Measurements from ENCODE around the gene MLPH.

The MLPH gene

DNA sequence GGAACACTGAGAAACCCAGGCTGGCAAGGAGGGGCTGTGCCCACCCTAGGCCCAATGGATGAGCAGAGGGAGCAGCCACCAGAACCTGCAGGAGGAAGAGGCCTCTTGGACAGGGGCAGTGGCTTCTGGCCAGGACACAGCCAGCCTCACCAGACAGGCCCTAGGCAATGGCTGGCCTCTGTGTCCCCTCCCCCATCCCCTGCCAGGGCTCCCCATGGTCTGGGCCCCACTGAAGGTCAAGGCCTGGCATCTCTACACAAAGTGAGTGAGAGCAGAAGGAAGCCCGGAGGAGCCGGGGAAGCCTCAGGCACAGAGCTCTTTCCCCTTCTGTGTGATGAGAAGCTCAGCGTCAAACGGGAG, 85.7 kb downstream of the MLPH start:
- DNase-seq = no peak

DNA sequence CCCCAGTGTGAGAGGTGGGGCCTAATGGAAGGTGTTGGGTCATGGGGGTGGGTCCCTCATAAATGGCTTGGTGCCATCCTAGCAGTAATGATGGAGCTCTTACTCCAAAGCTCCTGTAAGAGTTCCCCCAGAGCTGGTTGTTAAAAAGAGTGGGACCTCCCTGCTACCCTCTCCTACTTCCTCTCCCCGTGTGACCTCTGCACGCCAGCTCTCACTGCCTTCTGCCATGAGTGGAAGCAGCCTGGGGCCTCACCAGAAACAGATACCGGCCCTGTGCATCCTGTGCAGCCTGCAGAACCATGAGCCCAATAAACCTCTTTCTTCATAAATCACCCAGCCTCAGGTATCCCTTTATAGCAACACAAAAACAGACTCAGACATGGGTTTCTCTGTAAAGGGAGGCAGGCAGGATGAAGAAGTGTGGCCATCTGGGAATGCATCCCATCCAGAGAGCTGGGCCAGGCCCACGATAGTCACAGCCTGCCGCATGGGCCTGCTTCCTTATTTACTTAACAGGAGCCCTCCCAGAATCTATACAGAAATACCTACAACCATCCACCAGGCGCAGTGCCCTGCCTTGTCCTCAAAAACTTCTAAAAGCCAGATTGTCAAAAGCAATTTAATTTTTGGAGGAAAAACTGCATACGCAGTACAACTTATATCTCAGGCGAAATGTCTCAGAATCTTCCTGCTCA, 86.8 kb downstream of the MLPH start:
- no peak for DNase-seq

DNA sequence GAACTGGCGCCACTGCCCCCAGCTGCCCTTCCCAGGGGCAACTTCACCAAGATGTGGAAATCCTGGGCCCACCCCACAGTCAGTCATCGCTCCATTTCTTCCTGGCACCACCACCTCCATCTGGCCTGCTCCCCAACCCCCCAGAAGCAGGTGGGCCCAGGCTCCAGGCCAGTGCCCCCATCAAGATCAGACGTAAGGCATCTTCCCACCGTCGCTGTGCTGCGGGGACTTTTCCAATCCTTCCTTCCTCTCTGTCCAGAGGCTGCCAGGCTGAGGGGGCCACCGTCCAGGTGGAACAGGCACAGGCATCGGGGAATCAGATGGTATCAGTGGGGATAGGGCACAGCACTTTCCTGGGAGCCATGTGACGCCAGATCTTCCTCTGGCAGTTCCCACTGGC, 87.4 kb downstream of the MLPH start:
- no peak for DNase-seq

DNA sequence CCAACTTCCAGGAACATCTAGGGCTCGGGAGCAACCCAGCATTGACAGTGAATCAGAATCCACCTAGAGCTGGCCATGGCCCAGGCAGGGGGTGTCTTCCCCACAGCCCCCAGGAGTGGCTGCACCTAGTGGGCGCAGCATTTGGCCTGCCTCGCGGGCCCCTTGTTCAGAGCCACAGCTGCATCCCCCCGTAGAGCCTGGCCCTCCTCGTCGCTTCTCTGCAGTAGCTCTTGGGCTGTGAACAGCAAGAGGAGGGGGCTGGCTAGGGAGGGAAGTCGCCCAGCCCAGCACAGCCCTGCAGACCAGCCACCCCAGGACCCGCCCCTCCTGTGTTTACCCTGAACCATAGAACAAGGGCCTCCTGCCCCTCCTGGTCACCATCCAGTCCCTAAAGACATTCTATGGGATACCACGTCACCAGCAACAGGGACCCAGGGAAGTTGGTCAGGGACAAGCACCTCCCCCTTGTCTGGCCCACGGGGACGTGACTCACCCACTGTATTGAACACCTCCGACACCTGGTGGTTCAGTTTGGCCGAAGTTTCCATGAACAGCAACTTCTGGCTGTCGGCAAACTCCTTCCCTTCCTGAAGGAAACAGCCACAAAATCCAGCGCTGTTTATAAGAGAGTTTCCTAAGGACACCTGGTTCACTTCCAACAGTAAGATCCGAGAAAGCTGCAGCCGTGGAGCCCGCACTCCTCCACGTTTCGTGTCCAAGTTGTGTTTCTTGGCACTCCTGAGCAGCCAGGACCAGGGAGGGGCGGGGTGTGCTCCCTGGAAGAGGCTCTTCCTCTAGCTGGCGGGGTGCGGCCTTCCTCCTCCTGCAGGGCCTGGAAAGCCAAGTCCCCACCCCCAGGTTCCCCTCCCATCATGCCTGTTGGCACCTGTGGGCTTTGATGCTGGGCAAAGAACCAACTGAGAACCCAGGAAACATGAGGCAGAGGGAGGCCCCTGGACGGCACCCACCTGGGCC, 88.1 kb downstream of the MLPH start:
- no peak for DNase-seq

DNA sequence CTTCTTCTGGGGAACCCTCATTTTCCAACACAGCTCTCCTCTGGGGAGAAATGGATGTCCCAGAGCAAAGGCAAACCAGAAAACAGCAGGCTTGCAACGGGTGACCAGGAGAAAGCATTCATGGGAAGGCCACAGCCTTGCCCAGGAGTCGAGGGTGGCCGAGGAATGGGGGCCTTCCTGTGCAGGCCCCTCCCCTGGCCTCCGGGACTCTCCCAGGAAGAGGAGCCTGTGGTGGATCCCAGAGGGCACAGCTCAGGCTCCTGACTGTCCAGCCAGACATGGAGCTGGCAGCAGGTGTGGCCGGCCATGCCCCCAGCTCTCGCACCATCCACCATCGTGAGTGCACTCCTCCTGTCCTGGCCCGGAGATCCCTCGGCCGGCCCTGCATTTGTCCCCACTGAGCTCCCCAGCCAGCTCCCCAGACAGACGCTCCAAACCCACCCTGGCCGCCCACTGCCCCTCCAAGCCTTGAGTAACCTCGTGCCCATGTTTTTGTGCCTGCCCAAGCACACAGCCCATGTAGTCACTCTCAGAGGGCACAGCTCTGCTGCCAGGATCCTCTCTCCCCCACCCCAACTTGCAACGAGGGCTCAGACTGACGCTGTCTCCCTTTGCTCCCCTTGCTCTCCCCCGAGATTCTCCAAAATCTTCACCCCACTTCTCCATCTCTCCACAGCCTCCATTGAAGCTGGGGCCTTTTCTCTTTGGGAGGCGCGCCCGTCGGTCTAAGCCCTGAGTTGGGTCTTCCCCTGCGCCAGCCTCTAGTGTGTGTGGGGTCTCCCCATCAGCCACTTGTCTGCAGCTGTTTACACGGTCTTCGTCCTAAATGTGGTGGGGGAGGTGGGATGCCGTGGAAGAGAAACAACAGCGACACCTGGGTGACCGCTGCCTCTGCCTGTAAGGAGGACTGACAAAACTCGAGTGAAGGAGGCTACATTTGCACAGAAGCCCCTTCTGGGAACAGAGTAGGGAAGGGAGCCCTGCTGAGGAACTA, 89.1 kb downstream of the MLPH start:
- DNase-seq = no peak

- DNase-seq = no peak
Measured at GRCh38 chr2:237576974-237577373, 89.9 kb downstream of the MLPH start.

DNA sequence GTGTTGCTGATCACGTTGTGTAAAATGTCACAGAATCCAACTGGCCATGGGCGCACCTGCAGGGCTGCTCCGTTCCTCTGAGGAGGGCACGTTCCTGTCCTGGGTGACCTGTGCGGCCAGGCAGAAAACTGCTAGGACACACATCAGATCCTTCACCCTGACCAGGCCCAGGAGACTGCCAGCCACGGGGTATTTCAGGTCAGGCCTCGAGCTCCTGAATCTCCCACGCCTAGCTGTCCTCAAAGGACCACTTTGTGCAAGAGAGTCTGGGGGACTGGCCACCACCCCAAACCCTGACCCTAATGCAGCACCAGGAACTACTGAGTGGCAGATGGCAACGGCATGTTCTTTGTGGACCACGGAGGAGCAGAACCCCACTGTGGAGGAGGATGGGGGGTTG, 90.4 kb downstream of the MLPH start:
- no peak for DNase-seq

- no peak for DNase-seq
Measured at GRCh38 chr2:237577956-237578870, 91.2 kb downstream of the MLPH start.

DNA sequence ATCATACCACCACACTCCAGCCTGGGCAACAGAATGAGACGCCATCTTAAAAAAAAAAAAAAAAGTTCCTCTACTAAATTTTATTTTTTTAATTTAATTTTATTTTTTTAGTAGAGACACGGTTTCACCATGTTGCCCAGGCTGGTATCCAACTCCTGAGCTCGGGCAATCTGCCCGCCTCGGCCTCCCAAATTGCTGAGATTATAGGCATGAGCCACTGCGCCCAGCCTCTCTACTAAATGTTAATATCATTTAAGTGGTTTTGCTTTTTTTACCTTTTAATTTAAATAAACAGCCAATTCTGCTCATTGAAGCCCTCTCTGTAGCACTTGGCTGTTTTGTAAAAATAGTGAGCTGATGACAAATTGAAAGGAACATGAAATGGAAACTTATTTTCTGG, 94.3 kb downstream of the MLPH start:
- DNase-seq = no peak

DNA sequence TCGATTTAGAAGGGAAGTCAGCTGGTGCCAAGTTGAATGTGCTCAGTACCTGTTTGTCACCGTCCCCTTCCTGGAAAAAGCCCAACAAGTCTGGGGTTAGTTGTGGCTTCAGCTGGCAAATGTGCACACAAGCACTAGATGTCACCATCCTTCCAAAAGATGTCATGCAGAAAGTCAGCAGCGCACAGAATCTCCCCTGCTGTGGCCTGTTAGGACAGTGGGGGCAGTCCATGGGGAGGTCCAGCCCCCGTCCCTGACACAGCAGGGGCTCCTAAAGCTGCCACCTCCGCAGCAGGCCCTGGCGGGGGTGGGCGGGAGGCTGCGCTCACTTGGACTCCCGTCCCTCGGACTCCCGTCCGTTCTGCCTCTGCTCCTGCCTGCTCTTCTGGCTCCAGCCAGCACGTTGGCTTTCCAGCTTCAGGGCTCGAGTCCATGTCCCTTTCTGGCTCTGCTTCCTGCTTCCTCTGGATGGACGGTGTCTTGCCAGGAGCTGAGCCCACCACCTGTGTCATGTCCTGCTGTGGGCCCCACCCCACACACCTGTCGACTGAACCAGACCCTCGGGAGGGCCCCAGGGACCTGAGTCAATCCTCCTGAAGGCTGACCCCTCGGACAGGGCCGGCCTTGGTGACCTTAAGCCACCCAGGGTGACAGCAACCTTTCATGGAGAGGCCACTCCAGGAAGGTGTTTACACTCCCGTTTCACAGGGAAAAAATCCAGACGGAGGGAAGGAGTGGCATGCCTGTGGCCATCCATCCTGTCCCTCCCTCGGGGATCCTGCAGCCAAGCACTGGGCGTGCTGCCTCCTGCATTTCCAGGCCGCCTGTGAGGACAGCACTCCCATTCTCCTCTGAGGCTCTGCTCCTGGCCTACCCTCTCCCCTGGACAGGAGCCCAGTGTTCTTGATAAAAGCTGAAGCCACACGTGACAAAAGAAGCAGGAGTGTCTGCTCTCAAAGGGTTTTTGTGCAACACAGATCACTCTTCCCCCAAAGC, 95.0 kb downstream of the MLPH start:
- peak; percentile 17 for DNase-seq

DNA sequence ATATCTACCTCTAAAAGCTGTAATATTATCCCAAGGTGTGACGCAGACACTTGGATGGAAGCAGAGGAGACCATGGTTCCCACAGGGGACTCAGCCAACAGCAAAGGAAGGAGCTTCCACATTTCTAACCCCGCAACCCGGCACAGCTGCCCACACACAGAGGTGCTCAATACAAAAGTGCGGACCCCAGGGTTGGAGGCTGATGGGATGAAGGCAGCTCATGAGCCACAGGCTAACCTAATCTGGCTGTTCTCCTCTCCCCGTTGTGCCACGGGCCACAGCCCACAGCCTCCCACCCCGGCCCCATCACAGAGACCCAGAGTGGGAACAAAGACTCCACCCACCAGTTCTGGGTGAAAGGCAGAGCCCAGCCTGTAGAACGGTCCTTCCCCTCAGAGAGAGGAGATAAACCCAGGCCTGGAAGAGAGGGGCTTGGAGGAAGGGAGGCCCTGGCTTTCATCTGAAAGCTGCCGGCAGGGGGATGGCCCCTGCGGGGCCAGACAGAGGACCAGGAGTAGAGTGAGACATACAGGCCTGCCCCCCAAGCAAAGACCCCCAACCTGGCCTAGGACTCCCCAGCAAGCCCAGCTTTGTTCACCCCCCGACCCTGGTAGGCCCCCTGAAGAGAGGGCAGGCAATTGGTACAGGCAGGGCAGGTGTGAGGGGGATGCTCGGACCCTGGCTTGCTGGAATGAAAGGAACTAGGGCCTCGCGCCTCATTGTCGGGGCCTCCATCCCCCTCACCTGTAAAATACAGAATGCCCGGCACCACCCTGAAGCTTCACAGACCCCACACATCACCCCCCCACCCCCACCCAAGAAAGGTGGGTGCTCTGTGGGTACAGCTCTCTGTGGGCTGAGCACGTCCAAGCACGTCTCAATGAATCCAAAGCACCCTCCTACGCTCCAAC, 96.6 kb downstream of the MLPH start:
- no peak for DNase-seq

GRCh38 chr2:237585590-237586221, 98.7 kb downstream of the MLPH start:
- no peak for DNase-seq

DNA sequence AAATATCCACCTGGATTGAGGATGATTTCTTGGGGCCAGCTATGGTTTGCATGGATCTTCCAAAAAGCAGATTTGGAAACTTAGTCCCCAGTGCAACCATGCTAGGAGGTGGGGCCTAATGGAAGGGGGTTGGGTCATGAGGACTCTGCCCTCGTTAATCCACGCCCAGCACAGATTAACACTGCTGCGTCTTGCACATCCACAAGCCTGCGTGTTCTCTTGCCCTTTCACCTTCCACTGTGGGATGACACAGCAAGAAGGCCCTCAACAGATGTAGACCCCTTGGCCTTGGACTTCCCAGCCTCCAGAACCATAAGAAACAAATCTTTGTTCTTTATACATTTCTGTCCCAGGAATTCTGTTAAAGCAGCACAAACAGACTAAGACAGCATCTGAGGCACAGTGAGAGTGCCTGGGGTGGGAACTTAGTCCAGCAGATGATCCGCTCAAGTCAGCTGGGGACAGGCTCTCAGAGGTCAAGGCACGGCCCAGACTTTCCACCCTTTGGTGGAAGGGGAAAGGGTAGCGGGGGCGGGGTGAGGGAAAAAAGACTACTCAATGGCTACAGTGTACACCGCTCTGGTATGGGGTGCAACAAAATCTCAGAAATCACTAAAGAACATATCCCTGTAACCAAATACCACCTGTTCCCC, 101.1 kb downstream of the MLPH start:
- DNase-seq = no peak

GRCh38 chr2:237590272-237591140, 103.5 kb downstream of the MLPH start, which contains the start of gene RAB17:
Gene RAB17 (minus strand): TSS chr2:237590734. CDS start chr2:237586154, 4,580 bp downstream.
- DNase-seq = no peak

DNA sequence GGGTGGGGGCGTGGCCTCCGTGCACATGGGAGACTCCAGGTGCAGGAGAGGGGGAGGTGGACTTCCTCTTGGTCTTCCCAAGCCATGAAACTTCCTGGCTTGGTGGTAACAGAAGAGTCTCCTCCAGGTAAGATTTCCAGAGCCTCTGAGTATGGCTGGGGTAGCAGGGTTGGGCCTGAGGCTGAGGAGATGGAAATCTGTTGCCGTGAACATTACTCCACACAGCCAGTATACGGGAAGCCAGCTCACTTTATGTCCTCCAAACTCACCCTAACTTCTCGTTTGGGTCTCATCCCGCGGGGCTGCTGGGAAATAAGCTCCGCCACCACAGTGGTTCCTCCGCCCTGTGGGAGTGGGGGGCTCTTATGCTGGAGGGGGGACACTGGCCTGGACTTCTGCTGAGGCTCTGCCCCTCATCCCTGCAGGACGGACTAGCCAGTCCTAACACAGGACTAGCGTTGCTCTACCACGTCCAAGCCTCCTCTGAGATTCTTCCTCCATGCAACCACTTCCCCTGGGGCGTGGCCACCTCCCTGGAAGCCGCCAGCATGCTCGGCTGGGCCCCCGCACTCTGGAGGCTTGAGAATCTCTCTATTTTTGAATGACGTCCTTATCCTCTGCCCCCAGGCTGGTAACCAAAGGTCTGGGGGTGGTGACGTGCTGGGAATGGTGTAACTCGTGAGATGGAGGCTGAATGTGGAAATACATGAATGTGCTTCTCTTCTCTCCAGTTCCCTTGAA, 104.3 kb downstream of the MLPH start:
- DNase-seq = no peak

- no peak for DNase-seq
Measured at GRCh38 chr2:237592425-237592980, 105.5 kb downstream of the MLPH start.

Measured in activated T-cell treated with anti-CD3 and anti-CD28 coated beads for 4 hours (primary cell).